ENCODE measurements around the gene AZIN2. TPM values are rescaled to one million over a fixed set of nuclear protein-coding genes. Genes with fewer than 3 reads are reported as not detected.

AZIN2 gene
- total and polyA plus RNA-seq, 2 of the 8 experiments (the other 6 are each of a cell fraction or from before 2014, with no cell fraction given), result 0.22 to 0.91 TPM

- TF ChIP-seq EGR1 (IDR thresholded peaks at IDR 0.05; ENCODE audit: borderline replicate concordance, low read depth, low read length), result no peak
Measured at GRCh38 chr1:33142483-33143064, 61.6 kb downstream of the AZIN2 start (continued).

Measured in H1 (cell line).